SK-N-SH treated with all-trans-retinoic acid at 6 μM for 48 hours (cell line): ENCODE results near the gene PDE6A.

Source experiments
- ARNTL ChIP-seq: fragments of 450-650 bp; formaldehyde crosslinking; IDR thresholded peaks from 2 replicates; pipeline ENCODE4 v1.5.0; 2020; ENCODE audit warnings: low read depth, mild to moderate bottlenecking, moderate library complexity, borderline replicate concordance
- ISL1 ChIP-seq: fragments of 250-450 bp; sonication (Bioruptor Pico); IDR thresholded peaks from 2 replicates; pipeline ENCODE4 v2.1.2; 2022; ENCODE audit warnings: mild to moderate bottlenecking, moderate library complexity
- RARB ChIP-seq: fragments of 250-450 bp; sonication (Bioruptor Pico); IDR thresholded peaks from 2 replicates; pipeline ENCODE4 v1.8.0; 2021; ENCODE audit warnings: mild to moderate bottlenecking, moderate library complexity
- ZNF565 ChIP-seq: fragments of 450-650 bp; formaldehyde crosslinking; conservative IDR thresholded peaks from 2 replicates; pipeline ENCODE4 v1.5.0; 2020; ENCODE audit warnings: low read depth, mild to moderate bottlenecking, moderate library complexity
- ZNF70 ChIP-seq: fragments of 450-650 bp; formaldehyde crosslinking; IDR thresholded peaks from 2 replicates; pipeline ENCODE4 v1.5.0; 2020; ENCODE audit warnings: mild to moderate bottlenecking, moderate library complexity
- TF ChIP-seq, protein P1 (sequence below): fragments of 250-450 bp; sonication (Bioruptor Pico); IDR thresholded peaks from 2 replicates; pipeline ENCODE4 v1.8.0; 2020; ENCODE audit warnings: mild to moderate bottlenecking, moderate library complexity, borderline replicate concordance
- TF ChIP-seq, protein P2 (sequence below): fragments of 250-450 bp; sonication (Bioruptor Pico); IDR thresholded peaks from 2 replicates; pipeline ENCODE4 v1.5.0; 2020; ENCODE audit warnings: mild to moderate bottlenecking, moderate library complexity

DNA sequence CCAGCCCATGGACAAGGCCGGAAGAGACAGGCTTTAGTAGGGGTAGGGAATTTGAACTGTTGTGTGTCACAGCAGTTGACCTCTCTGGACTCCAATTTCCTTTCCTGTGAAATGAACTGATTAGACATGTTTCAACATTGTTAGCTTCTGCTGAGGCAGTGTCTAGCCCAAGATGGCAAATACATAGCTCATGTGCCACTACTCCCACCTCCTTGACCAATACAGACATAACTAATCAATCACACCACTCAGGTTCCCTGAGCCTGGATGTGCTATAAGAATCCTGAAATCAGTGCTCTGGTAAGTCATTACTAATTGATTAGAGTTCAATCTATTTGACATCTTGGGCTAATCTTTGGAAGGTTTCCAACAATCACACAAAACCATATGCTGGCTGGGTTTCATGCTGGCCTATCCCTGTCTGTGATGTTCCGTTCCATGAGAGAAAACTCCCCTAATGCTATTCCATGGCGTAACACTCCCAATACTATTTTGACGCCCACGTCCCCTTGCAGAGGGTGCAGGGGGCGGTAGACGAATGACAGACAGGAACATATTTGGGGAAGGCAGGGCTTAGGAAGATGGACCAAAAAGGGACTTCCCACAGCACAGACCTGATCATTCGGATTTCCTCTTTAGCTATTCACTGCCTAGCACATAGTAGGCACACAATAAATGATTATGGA lies 95.2 kb downstream of the PDE6A start:
- TF ChIP-seq ZNF70 (CRISPR knock-in tag) (no peak), RARB (CRISPR knock-in tag) (no peak), ARNTL (CRISPR knock-in tag) (no peak), ZNF565 (no peak), ISL1 (CRISPR knock-in tag) (no peak)
- TF ChIP-seq, protein P1, sequence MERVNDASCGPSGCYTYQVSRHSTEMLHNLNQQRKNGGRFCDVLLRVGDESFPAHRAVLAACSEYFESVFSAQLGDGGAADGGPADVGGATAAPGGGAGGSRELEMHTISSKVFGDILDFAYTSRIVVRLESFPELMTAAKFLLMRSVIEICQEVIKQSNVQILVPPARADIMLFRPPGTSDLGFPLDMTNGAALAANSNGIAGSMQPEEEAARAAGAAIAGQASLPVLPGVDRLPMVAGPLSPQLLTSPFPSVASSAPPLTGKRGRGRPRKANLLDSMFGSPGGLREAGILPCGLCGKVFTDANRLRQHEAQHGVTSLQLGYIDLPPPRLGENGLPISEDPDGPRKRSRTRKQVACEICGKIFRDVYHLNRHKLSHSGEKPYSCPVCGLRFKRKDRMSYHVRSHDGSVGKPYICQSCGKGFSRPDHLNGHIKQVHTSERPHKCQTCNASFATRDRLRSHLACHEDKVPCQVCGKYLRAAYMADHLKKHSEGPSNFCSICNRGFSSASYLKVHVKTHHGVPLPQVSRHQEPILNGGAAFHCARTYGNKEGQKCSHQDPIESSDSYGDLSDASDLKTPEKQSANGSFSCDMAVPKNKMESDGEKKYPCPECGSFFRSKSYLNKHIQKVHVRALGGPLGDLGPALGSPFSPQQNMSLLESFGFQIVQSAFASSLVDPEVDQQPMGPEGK, result no peak
- TF ChIP-seq, protein P2, sequence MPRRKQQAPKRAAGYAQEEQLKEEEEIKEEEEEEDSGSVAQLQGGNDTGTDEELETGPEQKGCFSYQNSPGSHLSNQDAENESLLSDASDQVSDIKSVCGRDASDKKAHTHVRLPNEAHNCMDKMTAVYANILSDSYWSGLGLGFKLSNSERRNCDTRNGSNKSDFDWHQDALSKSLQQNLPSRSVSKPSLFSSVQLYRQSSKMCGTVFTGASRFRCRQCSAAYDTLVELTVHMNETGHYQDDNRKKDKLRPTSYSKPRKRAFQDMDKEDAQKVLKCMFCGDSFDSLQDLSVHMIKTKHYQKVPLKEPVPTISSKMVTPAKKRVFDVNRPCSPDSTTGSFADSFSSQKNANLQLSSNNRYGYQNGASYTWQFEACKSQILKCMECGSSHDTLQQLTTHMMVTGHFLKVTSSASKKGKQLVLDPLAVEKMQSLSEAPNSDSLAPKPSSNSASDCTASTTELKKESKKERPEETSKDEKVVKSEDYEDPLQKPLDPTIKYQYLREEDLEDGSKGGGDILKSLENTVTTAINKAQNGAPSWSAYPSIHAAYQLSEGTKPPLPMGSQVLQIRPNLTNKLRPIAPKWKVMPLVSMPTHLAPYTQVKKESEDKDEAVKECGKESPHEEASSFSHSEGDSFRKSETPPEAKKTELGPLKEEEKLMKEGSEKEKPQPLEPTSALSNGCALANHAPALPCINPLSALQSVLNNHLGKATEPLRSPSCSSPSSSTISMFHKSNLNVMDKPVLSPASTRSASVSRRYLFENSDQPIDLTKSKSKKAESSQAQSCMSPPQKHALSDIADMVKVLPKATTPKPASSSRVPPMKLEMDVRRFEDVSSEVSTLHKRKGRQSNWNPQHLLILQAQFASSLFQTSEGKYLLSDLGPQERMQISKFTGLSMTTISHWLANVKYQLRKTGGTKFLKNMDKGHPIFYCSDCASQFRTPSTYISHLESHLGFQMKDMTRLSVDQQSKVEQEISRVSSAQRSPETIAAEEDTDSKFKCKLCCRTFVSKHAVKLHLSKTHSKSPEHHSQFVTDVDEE, result no peak
